Left ventricle myocardium inferior (tissue), 1 donor: ENCODE measurements around the gene ATP6V0D1. TPM values are rescaled to one million over a fixed set of nuclear protein-coding genes. Genes with fewer than 3 reads are reported as not detected.

Source experiments
- DNase-seq: peaks from one replicate; pipeline ENCODE4 v3.0.0-alpha.2; 2020
- H3K27ac ChIP-seq: fragments of 200-600 bp; replicated peaks from 2 replicates; pipeline ENCODE4 v1.8.0; 2021
- H3K27me3 ChIP-seq: fragments of 200-600 bp; 2 replicates; pipeline ENCODE4 v1.8.0; 2021; ENCODE audit warnings: low read depth
- H3K36me3 ChIP-seq: fragments of 200-600 bp; 2 replicates; pipeline ENCODE4 v1.8.0; 2021
- H3K4me1 ChIP-seq: fragments of 200-600 bp; 2 replicates; pipeline ENCODE4 v1.8.0; 2021
- H3K4me3 ChIP-seq: fragments of 200-600 bp; 2 replicates; pipeline ENCODE4 v1.8.0; 2021; ENCODE audit warnings: mild to moderate bottlenecking, moderate library complexity
- H3K9me3 ChIP-seq: fragments of 200-600 bp; replicated peaks from 2 replicates; pipeline ENCODE4 v1.8.0; 2021
- CTCF ChIP-seq: fragments of 200-600 bp; IDR thresholded peaks from 2 replicates; pipeline ENCODE4 v1.8.0; 2021; ENCODE audit warnings: antibody characterized with exemption, mild to moderate bottlenecking, borderline replicate concordance
- intact Hi-C: fragments of 100-400 bp; cut with micrococcal nuclease; formaldehyde crosslinking; loops from one replicate; pipeline ENCODE4 v1.11.0; 2022
- total RNA-seq: library from RNA; stranded (reverse); fragmentation: NEBNext Ultra II Directional; extraction: Animal tissue kit (Norgen Biotek cat#: 25700); gene quantifications from one replicate; pipeline ENCODE4 v1.2.1, GENCODE V29; 2021
- donor health status: DM: no; HTN: yes; CAD: no; lungs with severe emphysema.

The ATP6V0D1 gene
- total RNA-seq, 1 donor from 2014 or later: 65.8 TPM

GRCh38 chr16:67526149-67526791 lies 45.3 kb upstream of the ATP6V0D1 start:
- intact Hi-C loops: no loop called here
- no peak for DNase-seq
- no peak for TF ChIP-seq CTCF

GRCh38 chr16:67525176-67525860 lies 44.4 kb upstream of the ATP6V0D1 start:
- no peaks in the 10 kb centered on the region for H3K36me3 ChIP-seq
- no peaks in the 10 kb centered on the region for H3K9me3 ChIP-seq
- no peaks in the 10 kb centered on the region for H3K27me3 ChIP-seq
- H3K4me3 ChIP-seq: no peak overlapping the region
- no peak for TF ChIP-seq CTCF
- no peak overlapping the region for H3K27ac ChIP-seq
- DNase-seq: no peak
- H3K4me1 ChIP-seq: peaks cover 46% of the 10 kb centered on the region
- intact Hi-C loops: no loop called here

More at GRCh38 chr16:67526149-67526791, 45.3 kb upstream of the ATP6V0D1 start:
- peaks cover 55% of the 10 kb centered on the region for H3K4me1 ChIP-seq
- no peak overlapping the region for H3K27ac ChIP-seq
- no peaks in the 10 kb centered on the region for H3K36me3 ChIP-seq
- H3K27me3 ChIP-seq: no peaks in the 10 kb centered on the region
- no peaks in the 10 kb centered on the region for H3K9me3 ChIP-seq
- no peak overlapping the region for H3K4me3 ChIP-seq

- no peaks in the 10 kb centered on the region for H3K27me3 ChIP-seq
- H3K9me3 ChIP-seq: no peaks in the 10 kb centered on the region
- TF ChIP-seq CTCF: peak; percentile 77
- H3K4me3 ChIP-seq: peak overlapping the region; percentile 63
- intact Hi-C loops: no loop called here
- peak; percentile 94 for DNase-seq
- no peaks in the 10 kb centered on the region for H3K36me3 ChIP-seq
- H3K27ac ChIP-seq: peak overlapping the region; percentile 93
- H3K4me1 ChIP-seq: peaks cover 20% of the 10 kb centered on the region
Observed at GRCh38 chr16:67521095-67521804, 40.3 kb upstream of the ATP6V0D1 start.

GRCh38 chr16:67519242-67519641 lies 38.3 kb upstream of the ATP6V0D1 start:
- no peaks in the 10 kb centered on the region for H3K27me3 ChIP-seq
- no peaks in the 10 kb centered on the region for H3K36me3 ChIP-seq
- H3K27ac ChIP-seq: no peak overlapping the region
- intact Hi-C loops: no loop called here
- H3K4me1 ChIP-seq: peaks cover 14% of the 10 kb centered on the region
- DNase-seq: no peak
- H3K4me3 ChIP-seq: no peak overlapping the region
- TF ChIP-seq CTCF: no peak
- H3K9me3 ChIP-seq: no peaks in the 10 kb centered on the region

- Histone ChIP-seq H3K9me3 (no peaks in the 10 kb centered on the region), H3K4me3 (no peak overlapping the region), H3K36me3 (no peaks in the 10 kb centered on the region), H3K4me1 (peaks cover 18% of the 10 kb centered on the region), H3K27ac (no peak overlapping the region), H3K27me3 (no peaks in the 10 kb centered on the region)
- no peak for TF ChIP-seq CTCF
- no peak for DNase-seq
- intact Hi-C loops: no loop called here
Observed at GRCh38 chr16:67518676-67519075, 37.7 kb upstream of the ATP6V0D1 start.
